Midbrain (tissue), 1 donor: Measurements from ENCODE around the gene ZNF467.
A peak's percentile ranks its signal among the peaks of the same experiment; 100 is the strongest.

Experiments
- DNase-seq: peaks from one replicate; lab custom pipeline; 2025; lab: John Stamatoyannopoulos, UW

ZNF467 gene

GRCh38 chr7:149785402-149785801 is 12.0 kb upstream of the ZNF467 start:
- DNase-seq = no peak

DNA sequence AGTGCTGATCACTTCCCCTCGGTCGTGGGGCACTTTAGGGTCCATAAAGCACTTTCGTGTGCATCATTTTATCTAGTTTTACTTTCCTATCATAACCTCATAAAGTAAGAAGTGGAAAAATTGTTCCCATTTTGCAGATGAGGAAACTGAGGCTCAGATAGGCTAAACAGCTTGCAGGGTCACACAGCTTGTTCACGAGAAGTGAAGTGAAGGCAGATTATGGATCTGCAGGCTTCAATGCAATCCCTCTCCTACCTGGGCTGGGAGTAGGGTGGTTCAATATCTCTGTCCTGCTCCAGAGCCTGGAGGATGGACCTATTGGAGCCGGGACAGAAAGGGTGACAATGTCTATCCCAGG is 10.8 kb upstream of the ZNF467 start:
- DNase-seq = no peak

DNA sequence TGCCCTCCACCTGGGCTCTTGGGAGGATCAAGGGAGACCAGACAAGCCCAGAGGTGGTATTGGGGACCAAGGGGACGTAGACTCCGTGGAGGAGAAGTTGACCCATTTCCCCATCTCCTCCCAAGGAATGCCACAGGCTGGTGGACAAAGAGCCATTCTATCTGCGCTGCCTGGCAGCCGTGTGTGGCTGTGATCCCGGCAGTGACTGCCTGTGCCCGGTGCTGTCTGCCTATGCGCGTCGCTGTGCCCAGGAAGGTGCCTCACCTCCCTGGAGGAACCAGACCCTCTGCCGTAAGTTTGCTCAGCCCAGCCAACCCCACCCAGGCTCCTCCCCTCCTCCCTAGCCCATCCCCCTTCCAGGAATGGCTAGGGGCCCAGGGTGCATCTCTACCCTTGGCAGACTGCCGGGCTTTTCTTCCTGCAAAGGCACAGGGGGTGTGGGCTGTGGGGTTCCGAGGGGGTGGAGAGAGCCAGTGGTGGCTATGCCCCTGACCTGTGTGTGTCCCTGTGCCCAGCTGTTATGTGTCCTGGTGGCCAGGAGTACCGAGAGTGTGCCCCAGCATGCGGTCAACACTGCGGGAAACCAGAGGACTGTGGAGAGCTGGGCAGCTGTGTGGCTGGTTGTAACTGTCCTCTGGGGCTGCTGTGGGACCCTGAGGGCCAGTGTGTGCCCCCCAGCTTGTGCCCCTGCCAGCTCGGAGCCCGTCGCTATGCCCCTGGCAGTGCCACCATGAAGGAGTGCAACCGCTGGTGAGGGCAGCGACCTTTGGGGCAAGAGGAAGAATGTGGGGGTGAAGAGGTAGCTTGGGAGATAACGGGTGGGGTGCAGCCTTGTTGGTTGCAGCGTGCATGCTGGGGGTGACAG is 10.2 kb upstream of the ZNF467 start:
- peak; percentile 60 for DNase-seq

DNA sequence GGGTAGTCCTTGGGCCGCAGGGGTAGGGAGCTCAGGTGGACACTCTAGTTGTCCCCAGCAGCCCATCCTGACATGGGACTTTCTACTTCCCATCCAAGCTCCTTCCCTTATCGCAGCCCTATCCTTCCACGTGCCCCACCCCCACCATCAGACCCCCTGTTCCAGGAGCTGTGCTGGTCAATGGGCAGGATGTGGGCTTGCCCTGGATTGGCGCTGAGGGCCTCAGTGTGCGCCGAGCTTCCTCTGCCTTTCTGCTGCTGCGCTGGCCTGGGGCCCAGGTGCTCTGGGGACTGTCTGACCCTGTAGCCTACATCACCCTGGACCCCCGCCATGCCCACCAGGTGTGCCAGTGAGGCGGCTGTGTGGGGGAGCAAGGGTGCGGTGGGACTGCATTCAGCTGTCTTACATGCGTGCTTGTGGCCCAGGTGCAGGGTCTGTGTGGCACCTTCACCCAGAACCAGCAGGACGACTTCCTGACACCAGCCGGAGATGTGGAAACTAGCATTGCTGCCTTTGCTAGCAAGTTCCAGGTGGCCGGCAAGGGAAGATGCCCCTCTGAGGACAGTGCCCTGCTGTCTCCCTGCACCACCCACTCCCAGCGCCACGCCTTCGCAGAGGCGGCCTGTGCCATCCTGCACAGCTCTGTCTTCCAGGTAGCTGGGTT is 9.4 kb upstream of the ZNF467 start:
- DNase-seq = no peak

GRCh38 chr7:149781921-149782320 is 8.5 kb upstream of the ZNF467 start:
- no peak for DNase-seq

- DNase-seq = no peak
Measured at GRCh38 chr7:149780636-149781419, 7.4 kb upstream of the ZNF467 start.

GRCh38 chr7:149780056-149780455 is 6.7 kb upstream of the ZNF467 start:
- DNase-seq = no peak

- DNase-seq = no peak
Measured at GRCh38 chr7:149779502-149779805, 6.1 kb upstream of the ZNF467 start.

GRCh38 chr7:149778696-149779501 is 5.5 kb upstream of the ZNF467 start:
- DNase-seq = no peak

DNA sequence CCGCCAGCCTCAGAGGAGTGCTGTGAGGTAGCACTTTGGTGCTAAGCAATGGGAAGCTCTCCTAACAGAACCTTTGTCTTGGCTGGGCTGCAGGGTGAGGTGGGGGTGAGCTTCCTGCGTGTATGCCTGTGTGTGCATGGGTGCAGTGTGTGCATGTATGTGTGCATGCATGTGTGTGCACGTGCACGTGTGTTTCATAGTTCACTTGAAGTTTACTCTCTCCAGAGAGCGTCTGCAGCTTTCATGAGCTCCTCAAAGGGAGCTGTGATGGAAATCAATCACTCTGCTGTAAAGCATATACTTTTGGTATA is 4.9 kb upstream of the ZNF467 start:
- no peak for DNase-seq

DNA sequence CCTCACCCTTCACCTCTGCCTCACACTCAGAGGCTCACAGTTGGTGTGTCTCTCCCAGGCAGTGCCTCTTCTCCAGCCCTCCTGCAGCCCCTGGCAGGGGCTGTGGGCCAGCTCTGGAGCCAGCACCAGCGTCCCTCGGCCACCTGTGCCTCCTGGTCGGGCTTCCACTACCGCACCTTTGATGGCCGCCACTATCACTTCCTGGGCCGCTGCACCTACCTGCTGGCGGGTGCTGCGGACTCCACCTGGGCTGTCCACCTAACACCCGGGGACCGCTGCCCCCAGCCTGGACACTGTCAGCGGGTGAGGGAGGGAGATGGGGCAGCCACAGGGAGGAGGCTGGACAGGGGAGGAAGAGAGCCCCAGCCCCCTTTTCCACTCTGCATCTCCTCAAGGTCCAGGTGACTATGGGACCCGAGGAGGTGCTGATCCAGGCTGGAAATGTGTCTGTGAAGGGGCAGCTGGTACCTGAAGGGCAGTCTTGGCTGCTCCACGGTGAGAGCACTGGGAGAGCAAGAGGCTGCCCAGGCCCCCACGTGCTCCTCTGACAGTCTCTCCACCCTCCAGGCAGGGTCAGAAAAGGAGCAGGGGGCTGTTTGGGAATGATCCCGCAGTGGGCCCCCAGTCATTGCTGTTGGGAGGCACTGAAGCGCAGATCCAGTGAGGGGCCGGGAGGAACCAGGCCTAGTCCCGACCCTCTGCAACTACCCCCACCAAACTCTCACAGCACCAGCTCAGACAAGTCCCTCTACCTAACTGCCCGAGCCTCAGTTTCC is 4.4 kb upstream of the ZNF467 start:
- no peak for DNase-seq

DNA sequence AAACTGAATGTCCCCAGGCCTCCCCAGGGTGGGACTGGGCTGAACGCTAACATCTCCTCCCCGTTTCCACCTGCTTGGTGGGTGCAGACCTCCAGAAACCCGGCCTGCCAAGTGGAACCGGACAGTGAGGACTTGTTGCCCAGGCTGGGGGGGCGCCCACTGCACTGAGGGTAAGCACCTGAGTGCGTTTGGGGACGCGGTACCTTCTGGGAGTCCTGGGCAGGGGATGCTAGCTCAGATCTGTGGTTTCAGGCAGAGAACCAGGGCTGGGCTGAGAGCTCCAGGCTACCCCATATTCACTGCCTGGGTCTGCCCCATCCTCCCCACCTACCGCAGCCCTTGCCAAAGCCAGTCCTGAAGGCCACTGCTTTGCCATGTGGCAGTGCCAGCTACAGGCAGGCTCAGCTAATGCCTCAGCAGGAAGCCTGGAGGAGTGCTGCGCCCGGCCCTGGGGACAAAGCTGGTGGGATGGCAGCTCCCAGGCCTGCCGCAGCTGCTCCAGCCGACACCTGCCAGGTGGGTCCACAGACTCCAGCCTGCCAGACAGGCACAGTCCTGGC is 3.5 kb upstream of the ZNF467 start:
- DNase-seq = no peak

GRCh38 chr7:149776289-149776688 is 2.9 kb upstream of the ZNF467 start:
- DNase-seq = no peak

- DNase-seq = no peak
Measured at GRCh38 chr7:149775176-149775556, 1.8 kb upstream of the ZNF467 start.

DNA sequence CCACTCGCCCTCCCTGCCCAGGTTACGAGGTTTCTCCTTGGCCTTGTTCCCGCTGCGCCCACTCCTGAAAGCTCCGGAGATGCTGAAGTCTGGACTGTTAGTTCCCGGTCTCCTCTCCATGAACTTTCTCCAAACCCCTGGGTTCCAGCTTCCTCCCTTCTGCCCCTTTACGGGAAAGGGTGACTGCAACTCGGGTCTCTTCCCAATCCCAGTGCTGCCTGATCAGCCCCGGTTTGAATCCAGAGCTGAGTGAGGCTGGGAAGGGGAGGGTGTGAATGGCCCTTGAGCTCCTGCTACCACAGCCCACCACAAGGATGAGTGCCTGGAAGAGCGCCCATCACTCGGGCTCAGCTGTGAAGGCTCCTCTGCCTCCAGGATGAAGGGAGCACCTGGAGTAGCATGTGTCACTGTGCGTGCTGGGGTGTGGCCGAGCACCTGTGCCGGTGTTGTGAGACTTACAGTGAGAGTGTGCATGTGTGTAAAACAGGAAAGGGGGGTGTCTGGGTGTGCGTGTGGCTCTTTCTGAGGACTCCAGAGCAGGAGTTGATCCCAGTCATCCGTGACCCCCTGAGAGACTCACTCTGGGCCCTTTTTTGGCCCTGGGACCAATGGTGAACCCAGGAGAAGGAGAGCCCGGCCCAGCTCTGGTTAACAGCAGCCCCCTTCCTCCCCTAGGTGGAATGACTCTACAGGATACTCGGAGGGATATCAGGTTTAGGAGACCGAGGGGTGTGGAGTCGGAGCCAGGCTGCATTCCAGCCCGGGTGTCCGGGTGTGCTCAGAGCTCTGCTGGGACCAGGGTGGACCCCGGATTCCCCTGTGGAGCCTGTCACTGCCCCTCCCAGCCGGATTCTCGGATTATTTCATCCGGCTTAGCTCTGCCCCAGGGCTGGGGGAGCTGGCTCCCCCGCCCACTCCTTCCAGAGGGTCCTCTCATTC is 1.1 kb upstream of the ZNF467 start:
- no peak for DNase-seq

- DNase-seq = no peak
Measured at GRCh38 chr7:149772956-149773434, 393 bp downstream of the ZNF467 start.

DNA sequence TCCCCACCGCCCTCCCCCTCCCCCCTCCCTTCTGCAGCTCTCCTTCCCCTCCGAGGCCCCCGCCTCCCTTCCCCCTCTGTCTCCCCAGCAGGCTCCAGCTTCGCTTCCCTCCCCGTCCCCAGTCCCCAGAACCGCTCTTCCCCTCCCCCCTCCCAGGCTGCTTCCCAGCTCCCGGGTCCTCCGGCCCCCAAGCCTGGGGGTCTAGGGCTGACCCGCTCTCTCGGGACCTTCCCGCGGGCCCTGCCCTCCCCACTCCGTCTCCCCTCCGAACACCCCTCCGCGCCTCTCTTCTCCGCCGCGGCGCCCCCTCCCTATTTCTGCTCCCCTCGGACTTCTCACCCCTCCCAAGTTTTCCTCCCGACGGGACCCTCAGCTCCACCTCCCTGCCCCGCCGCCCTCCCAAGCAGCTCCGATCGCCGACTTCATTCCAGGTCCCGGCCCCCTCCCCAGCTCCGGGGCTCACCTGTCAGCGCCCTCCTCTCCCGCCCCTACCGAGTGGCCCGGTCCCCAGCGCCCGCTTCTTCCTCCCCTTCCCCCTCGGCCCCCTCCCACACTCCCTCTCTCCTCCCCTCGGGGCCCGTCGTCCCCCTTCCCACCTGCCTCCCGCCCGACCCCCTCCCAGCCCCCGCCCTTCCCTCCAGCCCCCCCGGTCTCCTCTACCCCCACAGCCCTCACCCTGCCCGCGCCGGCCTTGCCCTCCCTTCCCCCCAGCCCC is 990 bp downstream of the ZNF467 start:
- DNase-seq = peak; percentile 40

GRCh38 chr7:149771720-149772240 is 1.6 kb downstream of the ZNF467 start:
- peak; percentile 85 for DNase-seq
